RWPE2 (cell line): ENCODE results near the gene TAS1R2.

Source experiments
- ATAC-seq: fragments of 200-7000 bp; cut with Tn5 transposase; 3 replicates; pipeline ENCODE4 v1.9.1; 2021; ENCODE audit warnings: low read depth
- DNase-seq: peaks from one replicate; pipeline ENCODE4 v3.0.0-alpha.2; 2020; ENCODE audit warnings: low spot score
- H3K27ac ChIP-seq: fragments of 450-650 bp; 2 replicates; pipeline ENCODE4 v1.5.1; 2017; ENCODE audit warnings: mild to moderate bottlenecking; ENCODE audit not compliant: poor library complexity, severe bottlenecking
- H3K27me3 ChIP-seq: fragments of 250-450 bp; sonication (Bioruptor Pico); 2 replicates; pipeline ENCODE4 v1.5.1; 2021; ENCODE audit warnings: mild to moderate bottlenecking, moderate library complexity; ENCODE audit not compliant: insufficient read depth, poor library complexity, severe bottlenecking
- H3K36me3 ChIP-seq: fragments of 250-450 bp; sonication (Bioruptor Pico); 2 replicates; pipeline ENCODE4 v1.5.1; 2020; ENCODE audit warnings: low read depth, mild to moderate bottlenecking, moderate library complexity
- H3K4me1 ChIP-seq: fragments of 250-450 bp; sonication (Bioruptor Pico); 2 replicates; pipeline ENCODE4 v1.5.1; 2021; ENCODE audit warnings: mild to moderate bottlenecking, moderate library complexity; ENCODE audit not compliant: insufficient read depth, poor library complexity, severe bottlenecking
- H3K4me3 ChIP-seq: fragments of 250-450 bp; sonication (Bioruptor Pico); 2 replicates; pipeline ENCODE4 v1.5.1; 2021; ENCODE audit warnings: mild to moderate bottlenecking, moderate library complexity; ENCODE audit not compliant: severe bottlenecking
- H3K9me3 ChIP-seq: fragments of 250-450 bp; sonication (Bioruptor Pico); 2 replicates; pipeline ENCODE4 v1.5.1; 2021; ENCODE audit warnings: mild to moderate bottlenecking, moderate library complexity; ENCODE audit not compliant: severe bottlenecking
- TF ChIP-seq, protein P1 (sequence below): fragments of 450-650 bp; IDR thresholded peaks from one replicate; pipeline ENCODE4 v1.5.1; 2017; ENCODE audit warnings: mild to moderate bottlenecking, moderate library complexity; ENCODE audit not compliant: poor library complexity, severe bottlenecking

TAS1R2 gene

DNA sequence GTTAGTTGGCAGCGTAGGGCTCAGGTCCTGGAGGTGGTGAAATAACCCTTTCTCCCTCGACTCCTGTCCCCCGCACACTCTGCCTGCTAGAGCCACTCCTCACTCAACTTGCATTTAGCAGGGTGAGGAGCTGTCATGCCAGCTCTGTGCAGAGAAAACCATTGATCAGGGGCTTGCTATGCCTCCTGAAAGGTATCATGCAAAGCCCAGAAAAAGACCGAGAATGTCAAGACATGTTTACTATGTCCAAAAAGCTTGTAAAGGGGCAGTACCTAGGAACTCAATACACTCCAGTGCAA is 24.9 kb upstream of the TAS1R2 start:
- H3K27me3 ChIP-seq = no peaks in the 10 kb centered on the region
- TF ChIP-seq, protein P1, sequence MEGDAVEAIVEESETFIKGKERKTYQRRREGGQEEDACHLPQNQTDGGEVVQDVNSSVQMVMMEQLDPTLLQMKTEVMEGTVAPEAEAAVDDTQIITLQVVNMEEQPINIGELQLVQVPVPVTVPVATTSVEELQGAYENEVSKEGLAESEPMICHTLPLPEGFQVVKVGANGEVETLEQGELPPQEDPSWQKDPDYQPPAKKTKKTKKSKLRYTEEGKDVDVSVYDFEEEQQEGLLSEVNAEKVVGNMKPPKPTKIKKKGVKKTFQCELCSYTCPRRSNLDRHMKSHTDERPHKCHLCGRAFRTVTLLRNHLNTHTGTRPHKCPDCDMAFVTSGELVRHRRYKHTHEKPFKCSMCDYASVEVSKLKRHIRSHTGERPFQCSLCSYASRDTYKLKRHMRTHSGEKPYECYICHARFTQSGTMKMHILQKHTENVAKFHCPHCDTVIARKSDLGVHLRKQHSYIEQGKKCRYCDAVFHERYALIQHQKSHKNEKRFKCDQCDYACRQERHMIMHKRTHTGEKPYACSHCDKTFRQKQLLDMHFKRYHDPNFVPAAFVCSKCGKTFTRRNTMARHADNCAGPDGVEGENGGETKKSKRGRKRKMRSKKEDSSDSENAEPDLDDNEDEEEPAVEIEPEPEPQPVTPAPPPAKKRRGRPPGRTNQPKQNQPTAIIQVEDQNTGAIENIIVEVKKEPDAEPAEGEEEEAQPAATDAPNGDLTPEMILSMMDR = peak; percentile 68
- H3K9me3 ChIP-seq = no peaks in the 10 kb centered on the region
- ATAC-seq (peak; percentile 4; the same call in 1 of the 3 replicates), DNase-seq (no peak)
- peaks cover 11% of the 10 kb centered on the region for H3K4me1 ChIP-seq
- peaks cover 5% of the 10 kb centered on the region for H3K36me3 ChIP-seq
- no peak overlapping the region for H3K27ac ChIP-seq
- no peak overlapping the region for H3K4me3 ChIP-seq

DNA sequence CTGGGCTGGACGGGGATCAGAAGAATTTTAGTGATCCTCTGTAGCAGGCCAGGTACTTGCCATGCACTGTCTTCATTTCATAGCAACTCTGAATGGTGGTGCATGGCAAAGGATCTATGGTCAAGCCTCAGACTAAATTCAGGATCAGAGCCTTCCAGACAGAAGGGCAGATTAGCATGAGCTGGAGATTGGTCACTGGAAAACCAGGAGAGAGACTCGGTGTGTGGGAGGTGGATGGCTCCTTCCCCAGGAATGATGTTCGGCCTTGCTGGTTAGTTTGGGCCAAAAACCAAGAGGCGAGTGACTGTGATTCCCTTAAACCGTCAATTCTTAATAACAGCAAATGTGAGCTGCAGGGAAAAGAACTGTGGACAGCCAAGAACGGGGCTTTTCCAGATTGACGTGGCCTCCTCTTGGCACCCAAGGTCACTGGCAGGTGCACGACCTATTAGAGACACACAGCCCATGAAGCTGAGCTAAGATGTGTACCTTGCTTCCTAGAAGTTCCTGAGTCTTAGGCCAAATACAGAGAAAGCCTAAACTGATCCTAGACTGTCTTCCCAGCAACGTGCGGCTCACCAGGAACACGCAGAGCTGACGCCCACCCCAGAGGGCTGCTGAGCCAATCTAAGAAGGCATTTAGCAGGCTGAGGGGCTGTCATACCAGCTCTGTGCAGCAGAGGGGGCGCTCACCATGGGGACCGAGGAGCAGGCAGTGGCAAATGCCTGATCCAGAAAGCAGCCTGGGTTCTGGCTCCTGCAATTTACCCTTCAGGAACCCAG is 24.4 kb upstream of the TAS1R2 start:
- H3K27ac ChIP-seq = no peak overlapping the region
- peaks cover 11% of the 10 kb centered on the region for H3K4me1 ChIP-seq
- DNase-seq = no peak
- no peak overlapping the region for H3K4me3 ChIP-seq
- peaks cover 5% of the 10 kb centered on the region for H3K36me3 ChIP-seq
- ATAC-seq = peak; percentile 45
- H3K27me3 ChIP-seq = no peaks in the 10 kb centered on the region
- TF ChIP-seq, protein P1 = peak; percentile 90
- no peaks in the 10 kb centered on the region for H3K9me3 ChIP-seq

DNA sequence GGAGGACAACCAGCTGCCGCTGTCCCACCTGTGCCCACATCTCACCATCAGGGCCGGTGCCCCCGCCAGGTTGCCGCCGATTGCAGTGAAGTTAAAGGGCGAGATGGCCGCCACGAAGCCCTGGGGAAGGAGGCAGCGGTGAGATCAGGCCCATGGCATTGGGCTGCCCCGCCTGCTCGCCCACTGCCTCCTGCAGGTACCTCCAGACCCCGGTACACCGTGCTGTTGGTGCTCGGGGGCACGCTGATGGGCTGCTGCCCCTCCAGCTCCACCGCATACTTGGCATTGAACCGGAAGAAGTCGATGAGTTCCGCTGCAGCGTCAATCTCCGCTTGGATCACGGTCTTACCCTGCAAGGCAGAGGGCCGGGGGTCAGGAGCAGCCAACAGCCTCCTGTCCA is 23.6 kb upstream of the TAS1R2 start:
- no peak overlapping the region for H3K4me3 ChIP-seq
- peaks cover 11% of the 10 kb centered on the region for H3K4me1 ChIP-seq
- no peak overlapping the region for H3K27ac ChIP-seq
- no peak for DNase-seq
- no peak for ATAC-seq
- no peaks in the 10 kb centered on the region for H3K27me3 ChIP-seq
- TF ChIP-seq, protein P1 = no peak
- peaks cover 5% of the 10 kb centered on the region for H3K36me3 ChIP-seq
- H3K9me3 ChIP-seq = no peaks in the 10 kb centered on the region

DNA sequence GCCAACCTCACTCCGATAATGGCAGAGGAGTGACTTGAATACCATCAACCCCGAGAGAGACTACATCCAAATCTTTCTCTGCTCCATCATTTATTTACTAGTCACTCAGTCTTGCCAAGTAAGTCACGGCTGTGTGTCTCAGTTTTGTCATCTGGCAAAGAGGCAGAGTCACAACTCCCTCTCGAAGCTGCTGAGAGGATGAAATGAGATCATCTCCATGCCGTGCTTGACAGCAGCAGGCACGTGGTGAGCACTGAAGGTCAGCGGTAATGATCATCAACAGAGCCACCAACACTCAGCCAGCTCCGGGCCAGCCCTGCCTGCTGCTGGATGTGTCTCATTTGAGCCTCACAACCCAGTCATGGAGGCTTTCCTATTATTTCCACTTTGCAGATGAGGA is 23.0 kb upstream of the TAS1R2 start:
- TF ChIP-seq, protein P1 = no peak
- no peak overlapping the region for H3K4me3 ChIP-seq
- peaks cover 11% of the 10 kb centered on the region for H3K4me1 ChIP-seq
- H3K27me3 ChIP-seq = no peaks in the 10 kb centered on the region
- no peak overlapping the region for H3K27ac ChIP-seq
- no peaks in the 10 kb centered on the region for H3K9me3 ChIP-seq
- DNase-seq (no peak), ATAC-seq (no peak)
- H3K36me3 ChIP-seq = peaks cover 5% of the 10 kb centered on the region
